Neural crest cell (in vitro differentiated cells): ENCODE results near the gene FBXL5. TPM values are rescaled to one million over a fixed set of nuclear protein-coding genes. Genes with fewer than 3 reads are reported as not detected.

Experiments used
- DNase-seq: peaks from one replicate; pipeline ENCODE4 v3.0.0; 2021; ENCODE audit warnings: low read depth, mixed read lengths, low spot score
- H3K27ac Mint-ChIP-seq: one replicate; pipeline ENCODE4 v1.8.0; 2021; ENCODE audit warnings: mild to moderate bottlenecking, mixed read lengths; ENCODE audit not compliant: unreplicated experiment
- H3K27me3 Mint-ChIP-seq: 2 replicates; pipeline ENCODE4 v1.8.0; 2021; ENCODE audit warnings: low read depth, mild to moderate bottlenecking, mixed read lengths
- H3K36me3 Mint-ChIP-seq: 2 replicates; pipeline ENCODE4 v1.8.0; 2021; ENCODE audit warnings: low read depth, mild to moderate bottlenecking, mixed read lengths
- H3K4me1 Mint-ChIP-seq: 2 replicates; pipeline ENCODE4 v1.8.0; 2021; ENCODE audit warnings: mixed read lengths
- H3K4me3 Mint-ChIP-seq: one replicate; pipeline ENCODE4 v1.8.0; 2021; ENCODE audit warnings: mild to moderate bottlenecking, mixed read lengths
- H3K9me3 Mint-ChIP-seq: 2 replicates; pipeline ENCODE4 v1.8.0; 2021; ENCODE audit warnings: mixed read lengths
- total RNA-seq: library from RNA; stranded (reverse); gene quantifications from 2 replicates; pipeline ENCODE4 v1.2.1, GENCODE V29; 2021
- TF ChIP-seq, protein P1 (sequence below): fragments of 200-600 bp; sonication (generic); conservative IDR thresholded peaks from 2 replicates; pipeline ENCODE4 v1.5.0; 2021; ENCODE audit warnings: antibody characterized with exemption, mild to moderate bottlenecking

FBXL5 gene
- total RNA-seq, 1 donor from 2014 or later = 71.2 TPM

DNA sequence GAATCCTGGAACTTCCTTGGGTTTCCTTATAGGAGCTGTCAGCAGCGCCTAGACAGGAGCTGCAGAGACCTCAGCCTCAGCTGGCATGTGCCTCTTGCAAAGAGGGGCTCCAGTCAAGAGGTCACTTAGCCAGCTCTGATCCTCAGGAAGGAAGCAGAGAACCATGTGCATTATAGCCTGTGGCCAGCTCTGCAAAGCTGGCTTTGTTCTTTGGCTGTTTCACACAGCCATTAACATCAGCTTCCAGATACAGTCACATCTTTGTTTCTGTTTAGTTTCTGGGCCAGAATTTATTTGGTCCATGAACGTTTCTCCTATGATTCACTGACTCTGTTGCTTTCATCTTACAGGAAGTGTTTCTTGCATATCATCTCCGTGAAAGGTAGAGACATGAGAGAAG, 93.0 kb downstream of the FBXL5 start:
- no peak overlapping the region for H3K4me3 Mint-ChIP-seq
- TF ChIP-seq, protein P1, sequence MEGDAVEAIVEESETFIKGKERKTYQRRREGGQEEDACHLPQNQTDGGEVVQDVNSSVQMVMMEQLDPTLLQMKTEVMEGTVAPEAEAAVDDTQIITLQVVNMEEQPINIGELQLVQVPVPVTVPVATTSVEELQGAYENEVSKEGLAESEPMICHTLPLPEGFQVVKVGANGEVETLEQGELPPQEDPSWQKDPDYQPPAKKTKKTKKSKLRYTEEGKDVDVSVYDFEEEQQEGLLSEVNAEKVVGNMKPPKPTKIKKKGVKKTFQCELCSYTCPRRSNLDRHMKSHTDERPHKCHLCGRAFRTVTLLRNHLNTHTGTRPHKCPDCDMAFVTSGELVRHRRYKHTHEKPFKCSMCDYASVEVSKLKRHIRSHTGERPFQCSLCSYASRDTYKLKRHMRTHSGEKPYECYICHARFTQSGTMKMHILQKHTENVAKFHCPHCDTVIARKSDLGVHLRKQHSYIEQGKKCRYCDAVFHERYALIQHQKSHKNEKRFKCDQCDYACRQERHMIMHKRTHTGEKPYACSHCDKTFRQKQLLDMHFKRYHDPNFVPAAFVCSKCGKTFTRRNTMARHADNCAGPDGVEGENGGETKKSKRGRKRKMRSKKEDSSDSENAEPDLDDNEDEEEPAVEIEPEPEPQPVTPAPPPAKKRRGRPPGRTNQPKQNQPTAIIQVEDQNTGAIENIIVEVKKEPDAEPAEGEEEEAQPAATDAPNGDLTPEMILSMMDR = no peak
- no peaks in the 10 kb centered on the region for H3K27me3 Mint-ChIP-seq
- peaks cover 17% of the 10 kb centered on the region for H3K4me1 Mint-ChIP-seq
- H3K27ac Mint-ChIP-seq = peak overlapping the region; percentile 3
- H3K36me3 Mint-ChIP-seq = peaks cover 31% of the 10 kb centered on the region
- DNase-seq = no peak
- no peaks in the 10 kb centered on the region for H3K9me3 Mint-ChIP-seq

DNA sequence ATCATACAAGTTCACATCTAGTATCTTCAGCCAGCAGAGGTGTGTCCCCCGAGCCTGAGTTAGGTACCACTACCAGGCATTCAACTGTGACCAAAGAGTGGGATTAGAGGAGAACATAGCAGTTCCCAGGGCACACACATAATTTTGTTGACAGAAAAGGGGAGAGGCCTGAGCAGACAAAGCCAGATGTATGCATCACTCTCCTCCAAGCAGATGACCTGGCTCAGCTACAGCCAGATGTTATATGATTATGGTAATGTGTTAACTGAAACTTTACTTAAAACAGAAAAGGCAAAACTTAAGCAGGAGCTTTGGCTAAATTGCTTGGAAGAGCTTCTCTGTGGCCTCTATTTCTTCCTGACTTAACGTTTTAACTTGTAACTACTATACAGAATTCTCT, 96.6 kb downstream of the FBXL5 start:
- Mint-ChIP-seq H3K36me3 (peaks cover 22% of the 10 kb centered on the region), H3K27ac (no peak overlapping the region), H3K9me3 (no peaks in the 10 kb centered on the region), H3K4me1 (peaks cover 17% of the 10 kb centered on the region), H3K27me3 (no peaks in the 10 kb centered on the region), H3K4me3 (no peak overlapping the region)
- no peak for DNase-seq
- TF ChIP-seq, protein P1 = no peak

DNA sequence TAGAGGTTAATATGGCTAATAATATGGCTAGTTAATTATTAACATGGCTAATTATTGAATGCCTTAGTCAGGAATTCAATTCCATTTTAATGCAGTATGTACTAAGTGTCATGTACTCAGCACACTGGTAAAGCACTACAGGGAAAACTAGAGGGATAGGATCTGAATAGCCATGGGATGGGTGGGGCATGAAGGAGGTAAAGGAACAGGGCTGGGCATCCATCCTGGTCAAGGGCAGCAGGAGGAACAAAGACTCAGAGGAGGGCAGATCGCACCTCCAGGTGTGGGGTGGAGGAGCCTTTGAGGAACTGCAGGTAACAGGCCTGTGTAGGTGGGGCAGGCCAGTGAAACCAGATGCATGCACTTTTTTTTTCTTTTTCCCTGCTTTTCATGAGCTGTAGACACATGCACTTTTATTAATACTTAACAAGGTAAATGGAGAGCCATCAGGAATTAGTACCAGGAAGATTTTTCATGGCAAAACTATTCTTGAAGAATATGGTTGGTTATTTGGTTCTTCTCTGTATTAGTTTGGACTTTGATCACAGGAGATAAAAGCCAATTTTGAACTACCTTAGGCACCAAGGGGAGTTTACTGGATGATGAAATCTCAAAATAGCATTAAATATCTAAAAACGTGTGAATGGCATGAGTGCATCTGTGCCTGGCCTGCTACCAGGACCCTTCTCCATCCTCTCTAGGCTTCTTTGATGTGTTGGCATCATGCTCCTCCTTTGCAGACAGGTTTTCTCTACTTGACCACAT, 97.2 kb downstream of the FBXL5 start:
- H3K36me3 Mint-ChIP-seq = peaks cover 16% of the 10 kb centered on the region
- peaks cover 14% of the 10 kb centered on the region for H3K4me1 Mint-ChIP-seq
- H3K9me3 Mint-ChIP-seq = no peaks in the 10 kb centered on the region
- H3K27ac Mint-ChIP-seq = no peak overlapping the region
- TF ChIP-seq, protein P1 = no peak
- no peaks in the 10 kb centered on the region for H3K27me3 Mint-ChIP-seq
- no peak overlapping the region for H3K4me3 Mint-ChIP-seq
- no peak for DNase-seq

GRCh38 chr4:15556511-15557092, 98.6 kb downstream of the FBXL5 start:
- Mint-ChIP-seq H3K36me3 (peaks cover 10% of the 10 kb centered on the region), H3K27ac (no peak overlapping the region), H3K4me1 (peaks cover 4% of the 10 kb centered on the region), H3K9me3 (no peaks in the 10 kb centered on the region), H3K27me3 (no peaks in the 10 kb centered on the region), H3K4me3 (no peak overlapping the region)
- TF ChIP-seq, protein P1 = no peak
- no peak for DNase-seq

Other genes with a start within 250 kb of the FBXL5 start
- gene C1QTNF7, start 227.3 kb downstream of the FBXL5 start, total RNA-seq = not detected in 2 replicates
- 26.2 and 27.8 TPM in 2 replicates for gene CC2D2A, start 185.5 kb downstream of the FBXL5 start, total RNA-seq
- gene FAM200B, start 26.5 kb upstream of the FBXL5 start, total RNA-seq = 33.6 and 39.5 TPM in 2 replicates
- gene BST1, start 47.7 kb upstream of the FBXL5 start, total RNA-seq = 0.75 and 1.1 TPM in 2 replicates
- 0.05 and 0.11 TPM in 2 replicates for gene CD38, start 123.0 kb upstream of the FBXL5 start, total RNA-seq